HG03097 (cell line): ENCODE measurements around the gene MPP2.
"Not testable (repeated sequence)": the region's sequence is repeated elsewhere in the genome, so short reads cannot be mapped to it uniquely, and the experiment has no call there.

Experiments used
- ATAC-seq: cut with Tn5 transposase; IDR thresholded peaks from one replicate; pipeline ENCODE4 v1.9.1; 2021; ENCODE audit not compliant: unreplicated experiment, low FRiP score

MPP2 gene

GRCh38 chr17:43905985-43906852 lies 1.1 kb downstream of the MPP2 start:
- no peak for ATAC-seq

- no peak for ATAC-seq
These were observed 1.8 kb downstream of the MPP2 start for GRCh38 chr17:43905400-43905984.

GRCh38 chr17:43901861-43902589 lies 5.3 kb downstream of the MPP2 start:
- ATAC-seq, result no peak

GRCh38 chr17:43900858-43901754 lies 6.2 kb downstream of the MPP2 start:
- no peak for ATAC-seq

GRCh38 chr17:43900183-43900857 lies 7.0 kb downstream of the MPP2 start:
- no peak for ATAC-seq

GRCh38 chr17:43898446-43898845 lies 8.9 kb downstream of the MPP2 start:
- ATAC-seq, result no peak

- ATAC-seq, result no peak
These were observed 9.5 kb downstream of the MPP2 start for GRCh38 chr17:43897831-43898230.

GRCh38 chr17:43894494-43894893 lies 12.8 kb downstream of the MPP2 start:
- ATAC-seq, result not testable (repeated sequence)

GRCh38 chr17:43892647-43892952 lies 14.7 kb downstream of the MPP2 start:
- ATAC-seq, result no peak

GRCh38 chr17:43891851-43892646 lies 15.3 kb downstream of the MPP2 start:
- ATAC-seq, result no peak

- no peak for ATAC-seq
These were observed 17.1 kb downstream of the MPP2 start for GRCh38 chr17:43890240-43890639.

- ATAC-seq, result no peak
These were observed 18.8 kb downstream of the MPP2 start for GRCh38 chr17:43888548-43888947.

GRCh38 chr17:43882761-43883415 lies 24.4 kb downstream of the MPP2 start:
- ATAC-seq, result no peak

GRCh38 chr17:43881758-43882505 lies 25.4 kb downstream of the MPP2 start:
- ATAC-seq, result no peak

- no peak for ATAC-seq
These were observed 26.2 kb downstream of the MPP2 start for GRCh38 chr17:43881181-43881580.

GRCh38 chr17:43880420-43880991 lies 26.8 kb downstream of the MPP2 start:
- ATAC-seq, result no peak

GRCh38 chr17:43879723-43880419 lies 27.5 kb downstream of the MPP2 start:
- no peak for ATAC-seq
